HEK293T (cell line): ENCODE data around the gene NRL.
"Not testable (repeated sequence)": the region's sequence is repeated elsewhere in the genome, so short reads cannot be mapped to it uniquely, and the experiment has no call there.

Experiments
- CTCF ChIA-PET: fragments of 350-600 bp; formaldehyde crosslinking; extraction: SDS; loops from one replicate; lab custom pipeline; 2021; ENCODE audit warnings: antibody characterized with exemption, inconsistent platforms; lab: Yijun Ruan, JAX
- POLR2A ChIA-PET: fragments of 350-600 bp; formaldehyde crosslinking; extraction: SDS; loops from one replicate; lab custom pipeline; 2020; ENCODE audit warnings: antibody characterized with exemption, inconsistent platforms; lab: Yijun Ruan, JAX
- DNase-seq: peaks from one replicate; pipeline ENCODE4 v3.0.0; 2012; ENCODE audit warnings: mixed read lengths; ENCODE audit errors: extremely low spot score
- ARNT ChIP-seq: fragments of 450-650 bp; IDR thresholded peaks from 2 replicates; pipeline ENCODE4 v1.6.1; 2017; ENCODE audit warnings: mild to moderate bottlenecking
- BHLHE40 ChIP-seq: fragments of 450-650 bp; IDR thresholded peaks from 2 replicates; pipeline ENCODE4 v1.6.1; 2016; ENCODE audit warnings: mild to moderate bottlenecking, moderate library complexity, borderline replicate concordance
- CTBP1 ChIP-seq: fragments of 450-650 bp; IDR thresholded peaks from 2 replicates; pipeline ENCODE4 v1.6.1; 2016; ENCODE audit warnings: borderline replicate concordance
- ELF4 ChIP-seq: fragments of 450-650 bp; IDR thresholded peaks from 2 replicates; pipeline ENCODE4 v1.6.1; 2017; ENCODE audit warnings: antibody characterized with exemption
- FOXA1 ChIP-seq: fragments of 450-650 bp; IDR thresholded peaks from 2 replicates; pipeline ENCODE4 v1.6.1; 2016; ENCODE audit warnings: mild to moderate bottlenecking
- FOXK2 ChIP-seq: fragments of 450-650 bp; IDR thresholded peaks from 2 replicates; pipeline ENCODE4 v1.6.1; 2016; ENCODE audit warnings: mild to moderate bottlenecking
- FOXM1 ChIP-seq: fragments of 450-650 bp; IDR thresholded peaks from 2 replicates; pipeline ENCODE4 v1.6.1; 2017; ENCODE audit warnings: mild to moderate bottlenecking, borderline replicate concordance
- HDGF ChIP-seq: fragments of 450-650 bp; IDR thresholded peaks from 2 replicates; pipeline ENCODE4 v1.6.1; 2017; ENCODE audit warnings: antibody characterized with exemption, borderline replicate concordance
- L3MBTL2 ChIP-seq: fragments of 450-650 bp; conservative IDR thresholded peaks from 2 replicates; pipeline ENCODE4 v1.6.1; 2016; ENCODE audit warnings: mild to moderate bottlenecking
- LEF1 ChIP-seq: fragments of 450-650 bp; IDR thresholded peaks from 2 replicates; pipeline ENCODE4 v1.6.1; 2017; ENCODE audit warnings: mild to moderate bottlenecking, borderline replicate concordance
- NFRKB ChIP-seq: fragments of 450-650 bp; IDR thresholded peaks from 2 replicates; pipeline ENCODE4 v1.6.1; 2016; ENCODE audit warnings: mild to moderate bottlenecking, moderate library complexity
- SP1 ChIP-seq: fragments of 450-650 bp; IDR thresholded peaks from 2 replicates; pipeline ENCODE4 v1.6.1; 2017
- SUZ12 ChIP-seq: fragments of 450-650 bp; IDR thresholded peaks from 2 replicates; pipeline ENCODE4 v1.6.1; 2016; ENCODE audit warnings: mild to moderate bottlenecking
- TARDBP ChIP-seq: fragments of 450-650 bp; IDR thresholded peaks from 2 replicates; pipeline ENCODE4 v1.6.1; 2016
- ZNF384 ChIP-seq: fragments of 450-650 bp; IDR thresholded peaks from 2 replicates; pipeline ENCODE4 v1.6.1; 2016
- TF ChIP-seq, protein P1 (sequence below): fragments of 450-650 bp; IDR thresholded peaks from 2 replicates; pipeline ENCODE4 v1.6.1; 2016

NRL gene

DNA sequence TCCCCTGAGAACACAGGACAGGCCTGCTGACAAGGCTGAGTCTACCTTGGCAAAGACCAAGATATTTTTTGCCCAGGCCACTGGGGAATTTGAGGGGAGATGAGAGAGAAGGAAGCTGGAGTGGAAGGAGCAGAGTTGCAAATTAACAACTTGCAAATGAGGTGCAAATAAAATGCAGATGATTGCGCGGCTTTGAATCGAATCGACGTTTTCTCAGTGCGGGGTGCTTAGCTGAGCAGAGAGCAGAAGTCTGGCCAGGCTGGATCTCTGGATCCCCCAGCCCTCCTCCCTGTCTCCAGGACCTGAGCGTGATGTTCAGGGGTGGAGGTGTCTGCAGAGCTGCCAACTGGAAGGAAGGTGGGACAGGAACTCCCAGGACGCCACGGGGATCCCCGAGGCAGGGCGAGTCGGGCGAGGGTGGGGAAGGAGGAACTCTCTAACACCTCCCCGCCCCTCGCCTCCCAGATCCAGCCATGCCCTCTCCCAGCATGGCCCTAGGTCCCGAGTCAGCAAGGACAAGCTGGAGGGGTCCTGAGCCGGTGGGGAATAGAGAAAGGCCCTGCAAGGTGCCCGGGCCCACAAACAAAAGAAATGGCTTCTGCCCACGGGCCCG lies 63.5 kb downstream of the NRL start:
- no peak for DNase-seq
- TF ChIP-seq FOXM1, result no peak
- ChIA-PET CTCF (interaction anchor here (0.9 to 1.8 kb wide), 4 partner anchors 38 to 110 kb away, joined by 3 to 8 read pairs (median 6); partner anchors contain the start of gene IRF9), POLR2A (interaction anchor here (0.7 to 2.4 kb wide), 13 partner anchors 9 to 144 kb away, joined by 3 to 23 read pairs (median 8); partner anchors contain the start of genes DCAF11, EMC9, NRL and PCK2)

DNA sequence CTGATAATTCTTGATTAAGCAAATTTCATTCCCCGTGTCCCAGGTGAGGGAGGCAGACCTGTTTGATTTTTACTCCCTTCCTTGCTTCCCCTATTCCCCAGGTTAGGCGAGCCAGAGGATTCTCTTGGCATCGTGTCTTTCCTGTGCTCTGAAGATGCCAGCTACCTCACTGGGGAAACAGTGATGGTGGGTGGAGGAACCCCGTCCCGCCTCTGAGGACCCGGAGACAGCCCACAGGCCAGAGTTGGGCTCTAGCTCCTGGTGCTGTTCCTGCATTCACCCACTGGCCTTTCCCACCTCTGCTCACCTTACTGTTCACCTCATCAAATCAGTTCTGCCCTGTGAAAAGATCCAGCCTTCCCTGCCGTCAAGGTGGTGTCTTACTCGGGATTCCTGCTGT lies 64.0 kb downstream of the NRL start:
- DNase-seq, result not testable (repeated sequence)
- POLR2A ChIA-PET, result interaction anchor here (2.0 kb wide), 1 partner anchor 16 kb away, joined by 10 read pairs; no protein-coding TSS in a partner anchor
- CTCF ChIA-PET, result interaction anchor here (1.1 kb wide), 1 partner anchor 38 kb away, joined by 8 read pairs; no protein-coding TSS in a partner anchor

DNA sequence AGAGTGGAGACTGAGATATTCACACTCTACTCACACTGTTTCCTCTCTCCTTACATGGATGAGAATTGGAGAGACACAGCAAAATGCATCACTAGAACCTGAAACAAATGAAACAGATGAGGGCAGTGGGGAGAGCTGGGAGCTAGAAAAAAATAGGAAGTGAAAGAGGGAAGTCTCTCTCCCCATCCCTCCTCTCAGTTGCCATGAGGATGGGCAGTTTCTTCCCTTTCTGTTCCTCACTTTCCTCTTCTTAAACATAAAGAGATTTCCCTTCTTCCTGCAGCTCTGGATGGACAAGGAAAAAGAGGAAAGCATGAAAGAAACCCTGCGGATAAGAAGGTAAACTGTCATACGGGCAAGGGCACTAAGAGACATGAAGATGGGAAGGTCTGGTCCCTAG lies 65.7 kb downstream of the NRL start:
- DNase-seq, POLR2A ChIA-PET, CTCF ChIA-PET: not testable (repeated sequence)

DNA sequence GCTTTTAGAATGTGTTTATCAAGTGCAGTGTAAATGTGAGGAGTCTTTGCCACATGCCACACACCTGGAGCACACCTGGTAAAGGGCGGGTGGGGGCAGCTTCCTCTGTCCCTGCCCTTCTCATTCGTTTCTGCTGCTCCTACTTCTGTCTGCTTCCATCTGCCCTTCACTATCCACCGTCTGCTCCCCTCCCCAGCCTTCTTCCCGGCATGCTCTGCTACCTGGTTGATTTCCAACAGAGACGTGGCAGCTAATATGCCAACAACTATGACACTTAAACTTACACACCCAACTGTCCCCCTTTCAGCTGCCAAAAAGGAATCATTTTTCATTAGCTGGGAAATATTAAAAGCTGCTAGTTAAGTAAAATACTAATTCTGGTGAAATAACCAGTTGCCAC lies 72.0 kb downstream of the NRL start:
- DNase-seq, result no peak
- CTCF ChIA-PET, result interaction anchor here (1.1 to 2.0 kb wide), 2 partner anchors 16 to 48 kb away, joined by 4 to 7 read pairs; no protein-coding TSS in a partner anchor
- TF ChIP-seq, protein P1, sequence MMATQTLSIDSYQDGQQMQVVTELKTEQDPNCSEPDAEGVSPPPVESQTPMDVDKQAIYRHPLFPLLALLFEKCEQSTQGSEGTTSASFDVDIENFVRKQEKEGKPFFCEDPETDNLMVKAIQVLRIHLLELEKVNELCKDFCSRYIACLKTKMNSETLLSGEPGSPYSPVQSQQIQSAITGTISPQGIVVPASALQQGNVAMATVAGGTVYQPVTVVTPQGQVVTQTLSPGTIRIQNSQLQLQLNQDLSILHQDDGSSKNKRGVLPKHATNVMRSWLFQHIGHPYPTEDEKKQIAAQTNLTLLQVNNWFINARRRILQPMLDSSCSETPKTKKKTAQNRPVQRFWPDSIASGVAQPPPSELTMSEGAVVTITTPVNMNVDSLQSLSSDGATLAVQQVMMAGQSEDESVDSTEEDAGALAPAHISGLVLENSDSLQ, result no peak
- TF ChIP-seq FOXM1, result no peak
- no peak for TF ChIP-seq NFRKB
- no peak for TF ChIP-seq TARDBP
- no peak for TF ChIP-seq L3MBTL2
- no peak for TF ChIP-seq HDGF
- TF ChIP-seq FOXK2, result no peak
- POLR2A ChIA-PET, result interaction anchor here (1.2 kb wide), 1 partner anchor 9 kb away, joined by 8 read pairs; the partner anchor contains the start of gene CARMIL3

DNA sequence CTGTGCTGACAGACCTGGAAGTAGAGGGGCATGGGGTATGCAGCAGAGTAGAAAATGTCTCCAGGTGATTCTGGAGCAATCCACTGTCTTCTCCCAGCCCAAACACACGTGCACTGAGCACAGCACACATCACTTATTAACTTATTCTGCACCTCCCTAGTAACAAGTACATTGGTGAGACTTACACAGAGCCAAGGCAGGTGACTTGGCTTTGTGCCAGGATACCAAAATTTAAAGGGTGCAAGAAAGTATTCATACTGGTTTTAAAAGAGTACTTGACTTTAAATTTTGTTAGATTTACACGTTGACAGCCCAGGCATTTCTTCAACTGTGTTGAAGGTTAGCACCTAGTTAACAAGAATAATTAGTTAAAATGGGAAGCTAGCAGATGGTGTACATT lies 74.1 kb downstream of the NRL start:
- no peak for DNase-seq
- ChIA-PET POLR2A (interaction anchor here (0.6 to 1.1 kb wide), 2 partner anchors 11 to 15 kb away, joined by 3 read pairs; partner anchors contain the start of gene CARMIL3), CTCF (no interaction called here)
- TF ChIP-seq HDGF (no peak), CTBP1 (no peak), ZNF384 (no peak), FOXK2 (no peak), BHLHE40 (no peak), SP1 (no peak), ARNT (no peak), ELF4 (no peak), TARDBP (no peak), FOXM1 (no peak), SUZ12 (no peak), NFRKB (no peak), FOXA1 (no peak), L3MBTL2 (no peak), LEF1 (no peak)
- TF ChIP-seq, protein P1, result no peak

DNA sequence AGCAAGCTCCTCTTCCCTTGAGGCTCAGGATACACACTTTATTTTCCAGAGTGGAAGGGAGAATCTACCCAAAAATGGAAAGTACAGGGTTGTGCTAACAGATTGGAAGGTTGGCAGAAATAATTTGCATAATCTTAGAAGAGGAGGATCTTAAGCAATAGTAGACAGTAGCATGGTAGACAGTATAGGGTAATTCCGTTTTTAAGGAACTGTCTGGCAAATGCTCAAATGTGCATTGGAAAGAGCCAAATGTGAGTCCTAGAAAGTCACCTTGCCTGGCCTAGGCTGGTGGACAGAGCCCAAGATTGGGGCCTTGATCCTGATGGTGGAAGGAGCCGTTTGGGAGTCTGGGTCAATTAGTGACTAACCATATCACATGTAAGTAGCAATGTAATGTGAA lies 76.1 kb downstream of the NRL start:
- POLR2A ChIA-PET, result no interaction called here
- CTCF ChIA-PET, result no interaction called here
- no peak for DNase-seq
- TF ChIP-seq CTBP1 (no peak), L3MBTL2 (no peak), SP1 (no peak), FOXA1 (no peak), HDGF (no peak), ELF4 (no peak), ZNF384 (no peak), ARNT (no peak), FOXK2 (no peak), TARDBP (no peak), FOXM1 (no peak), NFRKB (no peak), SUZ12 (no peak)
- TF ChIP-seq, protein P1, result no peak

DNA sequence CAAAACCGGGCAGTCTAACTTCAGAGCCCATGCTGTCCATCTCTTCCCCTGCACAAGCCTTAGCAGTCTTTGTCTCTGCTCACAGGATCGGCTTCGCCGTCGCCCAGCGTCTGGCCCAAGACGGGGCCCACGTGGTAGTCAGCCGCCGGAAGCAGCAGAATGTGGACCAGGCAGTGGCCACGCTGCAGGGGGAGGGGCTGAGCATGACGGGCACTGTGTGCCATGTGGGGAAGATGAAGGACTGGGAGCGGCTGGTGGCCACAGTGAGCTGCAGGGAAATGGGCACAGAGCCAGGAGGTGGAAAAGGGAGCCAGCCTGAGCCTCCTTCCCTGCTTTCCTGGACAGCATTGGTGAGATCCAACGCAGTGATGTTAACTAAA lies 77.1 kb downstream of the NRL start:
- ChIA-PET POLR2A (no interaction called here), CTCF (no interaction called here)
- TF ChIP-seq ZNF384, result no peak
- no peak for TF ChIP-seq ELF4
- no peak for TF ChIP-seq L3MBTL2
- TF ChIP-seq FOXK2, result no peak
- no peak for TF ChIP-seq FOXM1
- TF ChIP-seq ARNT, result no peak
- no peak for TF ChIP-seq CTBP1
- DNase-seq, result no peak

DNA sequence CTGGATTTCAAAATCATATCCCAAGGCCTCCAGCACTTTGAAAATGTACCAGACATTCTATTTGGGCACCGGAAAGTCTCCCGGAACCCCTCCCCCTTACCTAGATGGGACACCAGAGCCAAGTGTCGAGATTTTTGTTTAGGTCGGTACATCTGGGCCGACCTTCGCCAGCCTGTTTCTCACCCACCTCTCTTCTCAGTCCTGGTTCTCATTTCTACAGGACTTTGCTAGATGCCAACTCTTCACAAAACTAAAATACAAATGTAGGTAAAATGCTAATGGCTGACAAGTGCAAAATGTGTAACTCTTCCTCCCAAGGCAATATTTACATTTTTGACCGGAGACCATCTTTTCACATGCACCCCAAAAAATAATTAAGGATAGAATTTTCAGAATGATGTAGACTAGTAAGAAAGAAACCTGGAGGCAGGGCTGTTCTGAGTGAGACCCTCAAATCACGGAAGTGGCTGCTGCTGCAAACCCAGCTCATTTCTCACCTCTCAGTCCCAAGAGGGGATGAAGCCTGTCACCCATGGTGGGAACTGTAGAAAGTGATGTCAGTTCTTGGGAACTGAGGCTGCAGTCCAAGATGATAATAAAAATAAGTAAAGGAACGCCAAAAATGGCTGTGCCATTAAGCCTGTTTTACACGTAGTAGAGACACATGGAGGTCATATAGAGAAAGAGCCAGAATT lies 77.6 kb downstream of the NRL start:
- DNase-seq, POLR2A ChIA-PET, CTCF ChIA-PET: not testable (repeated sequence)
